GM12891 (cell line): ENCODE data around the gene LONP1.

ENCODE experiments used
- POLR2A ChIP-seq: IDR thresholded peaks from 2 replicates; pipeline ENCODE4 v1.6.1; 2011; ENCODE audit warnings: low read depth, low read length, control low read depth
- POLR2AphosphoS5 ChIP-seq: IDR thresholded peaks from 2 replicates; pipeline ENCODE4 v1.6.1; 2011; ENCODE audit warnings: low read depth, low read length, control low read depth
- POU2F2 ChIP-seq: IDR thresholded peaks from 2 replicates; pipeline ENCODE4 v1.6.1; 2011; ENCODE audit warnings: low read depth, mild to moderate bottlenecking, control low read depth, low read length, moderate library complexity
- SPI1 ChIP-seq: IDR thresholded peaks from 2 replicates; pipeline ENCODE4 v1.6.1; 2011; ENCODE audit warnings: low read depth, low read length, control low read depth

- TF ChIP-seq POLR2A (no peak), POU2F2 (no peak), POLR2AphosphoS5 (no peak), SPI1 (no peak)
Measured at GRCh38 chr19:5751709-5752108, 31.8 kb upstream of the LONP1 start.
